ENCODE measurements around the gene ULBP1. TPM values are rescaled to one million over a fixed set of nuclear protein-coding genes. Genes with fewer than 3 reads are reported as not detected.

Gene ULBP1
- total RNA-seq, 1 experiment from 2014 or later, result not detected

DNA sequence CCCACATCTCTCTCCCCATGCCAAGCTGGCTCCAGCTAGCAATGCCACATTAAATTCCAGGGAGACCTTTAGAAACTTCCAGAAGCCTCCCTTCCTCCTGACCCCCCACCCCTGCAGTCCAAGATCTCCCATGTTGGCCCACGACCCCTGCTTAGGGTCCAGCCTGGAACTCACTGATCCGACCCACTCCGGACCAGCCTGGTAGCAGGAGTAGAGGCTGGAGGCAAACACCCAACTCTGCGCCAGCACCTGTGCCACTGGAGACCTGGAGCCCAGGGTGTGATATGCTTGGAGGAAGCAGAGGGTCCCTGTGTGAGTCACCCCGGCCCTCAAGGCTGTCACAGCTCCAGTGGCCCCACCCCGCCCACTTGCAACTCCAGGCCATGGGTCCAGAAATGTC, 3.3 kb upstream of the ULBP1 start:
- H3K27me3 Mint-ChIP-seq (ENCODE audit: insufficient read depth, unreplicated experiment), result peaks cover 24% of the 10 kb centered on the region
- TF ChIP-seq, protein P1, sequence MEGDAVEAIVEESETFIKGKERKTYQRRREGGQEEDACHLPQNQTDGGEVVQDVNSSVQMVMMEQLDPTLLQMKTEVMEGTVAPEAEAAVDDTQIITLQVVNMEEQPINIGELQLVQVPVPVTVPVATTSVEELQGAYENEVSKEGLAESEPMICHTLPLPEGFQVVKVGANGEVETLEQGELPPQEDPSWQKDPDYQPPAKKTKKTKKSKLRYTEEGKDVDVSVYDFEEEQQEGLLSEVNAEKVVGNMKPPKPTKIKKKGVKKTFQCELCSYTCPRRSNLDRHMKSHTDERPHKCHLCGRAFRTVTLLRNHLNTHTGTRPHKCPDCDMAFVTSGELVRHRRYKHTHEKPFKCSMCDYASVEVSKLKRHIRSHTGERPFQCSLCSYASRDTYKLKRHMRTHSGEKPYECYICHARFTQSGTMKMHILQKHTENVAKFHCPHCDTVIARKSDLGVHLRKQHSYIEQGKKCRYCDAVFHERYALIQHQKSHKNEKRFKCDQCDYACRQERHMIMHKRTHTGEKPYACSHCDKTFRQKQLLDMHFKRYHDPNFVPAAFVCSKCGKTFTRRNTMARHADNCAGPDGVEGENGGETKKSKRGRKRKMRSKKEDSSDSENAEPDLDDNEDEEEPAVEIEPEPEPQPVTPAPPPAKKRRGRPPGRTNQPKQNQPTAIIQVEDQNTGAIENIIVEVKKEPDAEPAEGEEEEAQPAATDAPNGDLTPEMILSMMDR (IDR thresholded peaks at IDR 0.05; ENCODE audit: unreplicated experiment), result no peak
- H3K4me1 Mint-ChIP-seq (ENCODE audit: insufficient read depth, unreplicated experiment), result no peaks in the 10 kb centered on the region
- no TSS peak for BruUV-seq (replicated peaks)
- ChIA-PET CTCF (no interaction called here), POLR2A (no interaction called here)
- H3K27ac Mint-ChIP-seq (ENCODE audit: low read depth, unreplicated experiment), result no peak overlapping the region
- intact Hi-C loops (cut with micrococcal nuclease), result no loop called here
- no peaks in the 10 kb centered on the region for H3K36me3 Mint-ChIP-seq (ENCODE audit: insufficient read depth, unreplicated experiment)
- no peaks in the 10 kb centered on the region for H3K9me3 Mint-ChIP-seq (ENCODE audit: unreplicated experiment)
- DNase-seq (ENCODE audit: unreplicated experiment), result no peak
- no peak overlapping the region for H3K4me3 Mint-ChIP-seq (ENCODE audit: unreplicated experiment)

DNA sequence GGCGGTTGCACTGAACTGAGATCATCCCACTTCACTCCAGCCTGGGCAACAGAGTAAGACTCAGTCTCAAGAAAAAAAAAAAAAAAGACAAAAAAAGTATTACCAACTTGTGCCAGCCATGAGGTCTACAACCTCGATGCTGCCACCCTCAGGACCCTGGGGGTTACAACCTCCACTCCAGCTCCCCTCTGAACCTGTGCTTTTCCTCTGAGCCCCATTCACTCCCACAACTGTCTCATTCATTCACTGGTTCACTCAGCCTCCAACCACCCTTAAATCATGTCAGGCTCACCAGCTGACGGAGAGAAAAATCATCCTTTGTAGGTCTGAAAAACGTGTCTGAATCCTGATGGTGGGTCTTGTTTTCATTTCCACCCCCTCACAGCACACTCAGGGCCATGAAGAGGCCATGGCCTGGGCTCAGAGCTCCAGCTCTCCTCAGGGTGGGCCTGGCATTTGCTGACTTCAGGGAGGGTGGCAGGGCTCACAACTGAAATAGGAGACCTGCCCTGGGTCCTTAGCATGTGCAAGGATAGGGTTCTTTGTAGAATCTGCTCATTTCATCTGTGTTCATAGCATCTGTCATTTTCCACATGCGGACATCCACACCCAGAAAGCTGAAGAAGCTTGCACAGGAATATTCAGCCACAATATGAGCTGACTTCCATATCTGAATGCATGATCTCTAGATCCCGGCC, 1.9 kb upstream of the ULBP1 start:
- intact Hi-C loops (cut with micrococcal nuclease), result no loop called here
- no peaks in the 10 kb centered on the region for H3K9me3 Mint-ChIP-seq (ENCODE audit: unreplicated experiment)
- DNase-seq (ENCODE audit: unreplicated experiment), result peak; percentile 44
- BruUV-seq (replicated peaks), result no TSS peak
- CTCF ChIA-PET, result interaction anchor here (0.6 kb wide), 2 partner anchors 21 to 131 kb away, joined by 3 read pairs; no protein-coding TSS in a partner anchor
- peaks cover 12% of the 10 kb centered on the region for H3K27me3 Mint-ChIP-seq (ENCODE audit: insufficient read depth, unreplicated experiment)
- POLR2A ChIA-PET, result no interaction called here
- no peaks in the 10 kb centered on the region for H3K36me3 Mint-ChIP-seq (ENCODE audit: insufficient read depth, unreplicated experiment)
- no peaks in the 10 kb centered on the region for H3K4me1 Mint-ChIP-seq (ENCODE audit: insufficient read depth, unreplicated experiment)
- TF ChIP-seq, protein P1 (IDR thresholded peaks at IDR 0.05; ENCODE audit: unreplicated experiment), result peak; percentile 24
- H3K27ac Mint-ChIP-seq (ENCODE audit: low read depth, unreplicated experiment), result no peak overlapping the region
- H3K4me3 Mint-ChIP-seq (ENCODE audit: unreplicated experiment), result no peak overlapping the region

DNA sequence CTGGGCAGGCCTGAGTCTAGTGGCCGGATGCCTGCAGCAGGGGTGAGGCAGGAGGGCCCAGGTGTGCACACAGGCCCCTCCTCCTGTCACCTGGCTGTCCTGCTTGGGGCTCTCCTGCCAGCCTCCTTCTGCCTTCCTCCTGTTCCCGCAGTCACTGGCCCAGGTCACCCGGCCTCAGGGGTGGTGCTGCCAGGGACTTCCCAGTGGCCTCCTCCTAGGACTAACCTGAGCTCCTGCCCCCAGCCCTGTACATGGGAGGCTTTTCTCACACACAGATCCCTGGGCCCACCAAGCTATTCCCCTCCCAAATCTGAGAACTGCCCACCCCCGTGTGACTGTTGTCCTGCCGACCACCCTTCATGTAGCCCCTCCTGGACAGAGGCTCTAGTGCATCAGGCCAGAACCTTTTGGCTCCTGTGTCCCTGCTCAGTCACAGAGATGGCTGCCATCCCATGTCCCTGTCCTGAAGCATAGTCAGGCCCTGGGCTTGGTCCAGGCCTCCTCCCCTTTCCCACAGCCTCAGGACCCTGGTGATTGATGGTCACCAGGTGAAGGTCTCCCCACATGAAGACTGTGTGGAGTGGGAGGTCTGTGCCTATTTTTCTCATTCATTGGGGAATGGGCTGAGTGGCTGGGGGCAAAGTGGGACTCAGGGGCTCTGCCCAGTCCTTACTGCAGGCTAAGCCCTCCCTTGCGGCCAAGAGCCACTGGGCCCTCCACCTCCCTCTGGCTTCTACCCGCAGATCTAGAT, 1.1 kb upstream of the ULBP1 start:
- no peak for DNase-seq (ENCODE audit: unreplicated experiment)
- intact Hi-C loops (cut with micrococcal nuclease), result no loop called here
- Mint-ChIP-seq H3K9me3 (ENCODE audit: unreplicated experiment) (no peaks in the 10 kb centered on the region), H3K36me3 (ENCODE audit: insufficient read depth, unreplicated experiment) (no peaks in the 10 kb centered on the region), H3K4me1 (ENCODE audit: insufficient read depth, unreplicated experiment) (no peaks in the 10 kb centered on the region), H3K27ac (ENCODE audit: low read depth, unreplicated experiment) (no peak overlapping the region), H3K27me3 (ENCODE audit: insufficient read depth, unreplicated experiment) (peaks cover 12% of the 10 kb centered on the region), H3K4me3 (ENCODE audit: unreplicated experiment) (no peak overlapping the region)
- ChIA-PET POLR2A (no interaction called here), CTCF (no interaction called here)
- TF ChIP-seq, protein P1 (IDR thresholded peaks at IDR 0.05; ENCODE audit: unreplicated experiment), result no peak
- BruUV-seq (replicated peaks), result no TSS peak

DNA sequence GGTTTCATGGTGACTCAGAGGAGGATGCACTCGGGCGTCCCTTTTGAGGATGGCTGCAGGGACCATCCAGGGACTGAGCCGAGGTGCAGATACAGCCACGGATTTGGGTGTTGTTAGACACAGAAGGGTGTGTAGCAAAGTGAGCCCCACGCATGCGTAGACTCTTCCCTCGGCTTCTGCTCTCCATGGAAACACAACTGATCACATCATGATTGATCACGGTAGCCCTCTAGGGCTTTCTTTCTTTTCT, 606 bp upstream of the ULBP1 start:
- H3K27me3 Mint-ChIP-seq (ENCODE audit: insufficient read depth, unreplicated experiment), result peaks cover 12% of the 10 kb centered on the region
- H3K36me3 Mint-ChIP-seq (ENCODE audit: insufficient read depth, unreplicated experiment), result no peaks in the 10 kb centered on the region
- H3K9me3 Mint-ChIP-seq (ENCODE audit: unreplicated experiment), result no peaks in the 10 kb centered on the region
- BruUV-seq (replicated peaks), result no TSS peak
- no peak overlapping the region for H3K4me3 Mint-ChIP-seq (ENCODE audit: unreplicated experiment)
- no peaks in the 10 kb centered on the region for H3K4me1 Mint-ChIP-seq (ENCODE audit: insufficient read depth, unreplicated experiment)
- no peak overlapping the region for H3K27ac Mint-ChIP-seq (ENCODE audit: low read depth, unreplicated experiment)
- CTCF ChIA-PET, result no interaction called here
- DNase-seq (ENCODE audit: unreplicated experiment), result no peak
- intact Hi-C loops (cut with micrococcal nuclease), result no loop called here
- TF ChIP-seq, protein P1 (IDR thresholded peaks at IDR 0.05; ENCODE audit: unreplicated experiment), result no peak
- POLR2A ChIA-PET, result no interaction called here

Data from MCF 10A (cell line).